Measurements from ENCODE around the gene ACTMAP. TPM values are rescaled to one million over a fixed set of nuclear protein-coding genes. Genes with fewer than 3 reads are reported as not detected.

Gene ACTMAP
- total and polyA plus RNA-seq, 9 of the 15 experiments (the other 6 are each of a cell fraction or from before 2014, with no cell fraction given) = 1.7 to 16.6 (median 4.9) TPM

DNA sequence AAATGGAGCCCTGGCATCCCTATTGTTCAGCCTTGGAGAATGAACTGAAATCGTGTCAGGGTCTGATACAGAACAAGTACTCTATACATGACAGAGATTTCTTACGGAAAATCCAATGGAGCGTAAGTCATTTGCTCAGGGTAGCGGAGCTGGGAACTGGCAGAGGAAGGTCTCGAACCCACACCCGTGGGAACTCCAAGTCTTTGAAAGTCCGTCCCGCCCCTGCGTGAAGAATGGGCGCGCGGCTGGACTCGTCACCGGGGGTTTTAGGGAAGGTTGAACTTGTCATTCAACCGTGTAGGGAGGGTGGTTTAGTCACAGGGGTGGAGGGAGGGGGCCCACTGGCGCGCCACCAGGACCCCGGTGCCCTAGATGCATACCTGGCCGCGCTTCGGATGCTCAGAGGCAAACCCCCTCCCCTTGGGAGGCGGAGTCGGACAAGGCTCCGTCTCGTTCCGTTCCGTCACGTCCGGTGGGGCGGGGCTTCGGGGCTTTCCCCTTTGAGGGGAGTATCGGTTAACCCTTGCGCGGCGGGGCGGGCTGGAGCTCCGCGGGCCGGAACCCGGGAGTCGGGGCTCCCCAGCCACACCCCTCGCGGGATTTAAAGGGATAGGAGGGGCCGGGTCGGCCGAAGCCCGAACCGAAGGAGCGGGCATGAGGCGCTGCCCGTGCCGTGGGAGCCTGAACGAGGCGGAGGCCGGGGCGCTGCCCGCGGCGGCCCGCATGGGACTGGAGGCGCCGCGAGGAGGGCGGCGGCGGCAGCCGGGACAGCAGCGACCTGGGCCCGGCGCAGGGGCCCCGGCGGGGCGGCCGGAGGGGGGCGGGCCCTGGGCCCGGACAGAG, 33.6 kb downstream of the ACTMAP start, which contains the start of the genes COQ8B and ITPKC (continued):
- TF ChIP-seq, protein P1, sequence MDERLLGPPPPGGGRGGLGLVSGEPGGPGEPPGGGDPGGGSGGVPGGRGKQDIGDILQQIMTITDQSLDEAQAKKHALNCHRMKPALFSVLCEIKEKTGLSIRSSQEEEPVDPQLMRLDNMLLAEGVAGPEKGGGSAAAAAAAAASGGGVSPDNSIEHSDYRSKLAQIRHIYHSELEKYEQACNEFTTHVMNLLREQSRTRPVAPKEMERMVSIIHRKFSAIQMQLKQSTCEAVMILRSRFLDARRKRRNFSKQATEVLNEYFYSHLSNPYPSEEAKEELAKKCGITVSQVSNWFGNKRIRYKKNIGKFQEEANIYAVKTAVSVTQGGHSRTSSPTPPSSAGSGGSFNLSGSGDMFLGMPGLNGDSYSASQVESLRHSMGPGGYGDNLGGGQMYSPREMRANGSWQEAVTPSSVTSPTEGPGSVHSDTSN (CRISPR knock-in tag; IDR thresholded peaks at IDR 0.05; ENCODE audit: low read depth) = no peak
- TF ChIP-seq, protein P1 (tag; conservative IDR thresholded peaks at IDR 0.05; ENCODE audit: low read depth) = no peak
- TF ChIP-seq ZNF436 (CRISPR knock-in tag; IDR thresholded peaks at IDR 0.05) (no peak), TCF7 (IDR thresholded peaks at IDR 0.05; ENCODE audit: borderline replicate concordance) (0 out of 2 replicates have a peak, but pooled peaks have one; percentile 56), NRF1 (conservative IDR thresholded peaks at IDR 0.05 in 1 of 2, IDR thresholded peaks at IDR 0.05 in 1 of 2) (peak; percentile 56 to 67), ZFX (CRISPR knock-in tag; IDR thresholded peaks at IDR 0.05) (peak; percentile 72), GATAD2B (IDR thresholded peaks at IDR 0.05; ENCODE audit: borderline replicate concordance) (peak; percentile 96), DACH1 (IDR thresholded peaks at IDR 0.05; ENCODE audit: partially characterized antibody) (no peak), ETV1 (tag; conservative IDR thresholded peaks at IDR 0.05; ENCODE audit: low read depth) (peak; percentile 76), ZNF764 (CRISPR knock-in tag; IDR thresholded peaks at IDR 0.05; ENCODE audit: low read depth) (0 out of 2 replicates have a peak, but pooled peaks have one; percentile 58), HDAC6 (IDR thresholded peaks at IDR 0.05; ENCODE audit: low read depth, low read length) (no peak), PHTF2 (CRISPR knock-in tag; IDR thresholded peaks at IDR 0.05) (no peak), TEAD1 (CRISPR knock-in tag; IDR thresholded peaks at IDR 0.05) (no peak)
- TF ChIP-seq, protein P2, sequence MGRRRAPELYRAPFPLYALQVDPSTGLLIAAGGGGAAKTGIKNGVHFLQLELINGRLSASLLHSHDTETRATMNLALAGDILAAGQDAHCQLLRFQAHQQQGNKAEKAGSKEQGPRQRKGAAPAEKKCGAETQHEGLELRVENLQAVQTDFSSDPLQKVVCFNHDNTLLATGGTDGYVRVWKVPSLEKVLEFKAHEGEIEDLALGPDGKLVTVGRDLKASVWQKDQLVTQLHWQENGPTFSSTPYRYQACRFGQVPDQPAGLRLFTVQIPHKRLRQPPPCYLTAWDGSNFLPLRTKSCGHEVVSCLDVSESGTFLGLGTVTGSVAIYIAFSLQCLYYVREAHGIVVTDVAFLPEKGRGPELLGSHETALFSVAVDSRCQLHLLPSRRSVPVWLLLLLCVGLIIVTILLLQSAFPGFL (CRISPR knock-in tag; IDR thresholded peaks at IDR 0.05) = no peak
- TF ChIP-seq, protein P3, sequence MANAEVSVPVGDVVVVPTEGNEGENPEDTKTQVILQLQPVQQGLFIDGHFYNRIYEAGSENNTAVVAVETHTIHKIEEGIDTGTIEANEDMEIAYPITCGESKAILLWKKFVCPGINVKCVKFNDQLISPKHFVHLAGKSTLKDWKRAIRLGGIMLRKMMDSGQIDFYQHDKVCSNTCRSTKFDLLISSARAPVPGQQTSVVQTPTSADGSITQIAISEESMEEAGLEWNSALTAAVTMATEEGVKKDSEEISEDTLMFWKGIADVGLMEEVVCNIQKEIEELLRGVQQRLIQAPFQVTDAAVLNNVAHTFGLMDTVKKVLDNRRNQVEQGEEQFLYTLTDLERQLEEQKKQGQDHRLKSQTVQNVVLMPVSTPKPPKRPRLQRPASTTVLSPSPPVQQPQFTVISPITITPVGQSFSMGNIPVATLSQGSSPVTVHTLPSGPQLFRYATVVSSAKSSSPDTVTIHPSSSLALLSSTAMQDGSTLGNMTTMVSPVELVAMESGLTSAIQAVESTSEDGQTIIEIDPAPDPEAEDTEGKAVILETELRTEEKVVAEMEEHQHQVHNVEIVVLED (CRISPR knock-in tag; IDR thresholded peaks at IDR 0.05) = no peak; the same call in 1 of the 2 replicates
- TF ChIP-seq, protein P4, sequence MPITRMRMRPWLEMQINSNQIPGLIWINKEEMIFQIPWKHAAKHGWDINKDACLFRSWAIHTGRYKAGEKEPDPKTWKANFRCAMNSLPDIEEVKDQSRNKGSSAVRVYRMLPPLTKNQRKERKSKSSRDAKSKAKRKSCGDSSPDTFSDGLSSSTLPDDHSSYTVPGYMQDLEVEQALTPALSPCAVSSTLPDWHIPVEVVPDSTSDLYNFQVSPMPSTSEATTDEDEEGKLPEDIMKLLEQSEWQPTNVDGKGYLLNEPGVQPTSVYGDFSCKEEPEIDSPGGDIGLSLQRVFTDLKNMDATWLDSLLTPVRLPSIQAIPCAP (CRISPR knock-in tag; IDR thresholded peaks at IDR 0.05; ENCODE audit: borderline replicate concordance) = no peak
- TF ChIP-seq, protein P5, sequence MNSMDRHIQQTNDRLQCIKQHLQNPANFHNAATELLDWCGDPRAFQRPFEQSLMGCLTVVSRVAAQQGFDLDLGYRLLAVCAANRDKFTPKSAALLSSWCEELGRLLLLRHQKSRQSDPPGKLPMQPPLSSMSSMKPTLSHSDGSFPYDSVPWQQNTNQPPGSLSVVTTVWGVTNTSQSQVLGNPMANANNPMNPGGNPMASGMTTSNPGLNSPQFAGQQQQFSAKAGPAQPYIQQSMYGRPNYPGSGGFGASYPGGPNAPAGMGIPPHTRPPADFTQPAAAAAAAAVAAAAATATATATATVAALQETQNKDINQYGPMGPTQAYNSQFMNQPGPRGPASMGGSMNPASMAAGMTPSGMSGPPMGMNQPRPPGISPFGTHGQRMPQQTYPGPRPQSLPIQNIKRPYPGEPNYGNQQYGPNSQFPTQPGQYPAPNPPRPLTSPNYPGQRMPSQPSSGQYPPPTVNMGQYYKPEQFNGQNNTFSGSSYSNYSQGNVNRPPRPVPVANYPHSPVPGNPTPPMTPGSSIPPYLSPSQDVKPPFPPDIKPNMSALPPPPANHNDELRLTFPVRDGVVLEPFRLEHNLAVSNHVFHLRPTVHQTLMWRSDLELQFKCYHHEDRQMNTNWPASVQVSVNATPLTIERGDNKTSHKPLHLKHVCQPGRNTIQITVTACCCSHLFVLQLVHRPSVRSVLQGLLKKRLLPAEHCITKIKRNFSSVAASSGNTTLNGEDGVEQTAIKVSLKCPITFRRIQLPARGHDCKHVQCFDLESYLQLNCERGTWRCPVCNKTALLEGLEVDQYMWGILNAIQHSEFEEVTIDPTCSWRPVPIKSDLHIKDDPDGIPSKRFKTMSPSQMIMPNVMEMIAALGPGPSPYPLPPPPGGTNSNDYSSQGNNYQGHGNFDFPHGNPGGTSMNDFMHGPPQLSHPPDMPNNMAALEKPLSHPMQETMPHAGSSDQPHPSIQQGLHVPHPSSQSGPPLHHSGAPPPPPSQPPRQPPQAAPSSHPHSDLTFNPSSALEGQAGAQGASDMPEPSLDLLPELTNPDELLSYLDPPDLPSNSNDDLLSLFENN (IDR thresholded peaks at IDR 0.05; ENCODE audit: low read depth in 2 of 2, low read length in 2 of 2) = no peak

All from K562 (cell line).